Stimulated activated naive B cell treated with anti-CD40 and anti-IgM and Interleukin-4, amounts not matched to agents 10 μg/mL and 1 μg/mL and 100 μg/mL, for 72 hours (primary cell): Measurements from ENCODE around the gene PLCB4.

ENCODE experiments used
- ATAC-seq, 2 donors: fragments of 150-1000 bp; cut with Tn5 transposase; replicated peaks; 2 replicates each; pipeline ENCODE4 v1.10.0; 2021; ENCODE audit warnings: moderate library complexity in 1 of 2
- DNase-seq: peaks from one replicate; pipeline ENCODE4 v3.0.0; 2021
- H3K27ac Mint-ChIP-seq: one replicate; pipeline ENCODE4 v1.8.0; 2022; ENCODE audit warnings: mild to moderate bottlenecking, mixed read lengths
- H3K27me3 Mint-ChIP-seq, 2 donors: one replicate each; pipeline ENCODE4 v1.8.0; 2022; ENCODE audit warnings: mixed read lengths in 2 of 2
- H3K36me3 Mint-ChIP-seq, 2 donors: one replicate each; pipeline ENCODE4 v1.8.0; 2022; ENCODE audit warnings: mixed read lengths in 2 of 2, mild to moderate bottlenecking in 1 of 2
- H3K4me1 Mint-ChIP-seq, 2 donors: one replicate each; pipeline ENCODE4 v1.8.0; 2022; ENCODE audit warnings: mixed read lengths in 2 of 2, mild to moderate bottlenecking in 1 of 2
- H3K4me3 Mint-ChIP-seq, 2 donors: one replicate each; pipeline ENCODE4 v1.8.0; 2022; ENCODE audit warnings: mild to moderate bottlenecking in 2 of 2, mixed read lengths in 2 of 2, moderate library complexity in 1 of 2
- H3K9me3 Mint-ChIP-seq, 2 donors: one replicate each; pipeline ENCODE4 v1.8.0; 2022; ENCODE audit warnings: mixed read lengths in 2 of 2, mild to moderate bottlenecking in 1 of 2

Gene PLCB4

GRCh38 chr20:9262653-9263194, 193.8 kb downstream of the PLCB4 start:
- ATAC-seq, result no peak
- Mint-ChIP-seq H3K27ac (no peak overlapping the region), H3K4me1 (no peaks in the 10 kb centered on the region)

GRCh38 chr20:9269280-9269971, 200.5 kb downstream of the PLCB4 start:
- Mint-ChIP-seq H3K36me3 (no peaks in the 10 kb centered on the region), H3K27me3 (no peaks in the 10 kb centered on the region), H3K4me3 (no peak overlapping the region), H3K4me1 (no peaks in the 10 kb centered on the region), H3K9me3 (no peaks in the 10 kb centered on the region), H3K27ac (no peak overlapping the region)
- no peak for DNase-seq
- no peak for ATAC-seq

More at GRCh38 chr20:9262653-9263194, 193.8 kb downstream of the PLCB4 start:
- no peaks in the 10 kb centered on the region for H3K9me3 Mint-ChIP-seq
- no peak for DNase-seq
- no peaks in the 10 kb centered on the region for H3K27me3 Mint-ChIP-seq
- H3K36me3 Mint-ChIP-seq, result no peaks in the 10 kb centered on the region
- no peak overlapping the region for H3K4me3 Mint-ChIP-seq

GRCh38 chr20:9270831-9271230, 201.9 kb downstream of the PLCB4 start:
- DNase-seq, result no peak
- Mint-ChIP-seq H3K36me3 (no peaks in the 10 kb centered on the region), H3K4me1 (no peaks in the 10 kb centered on the region), H3K4me3 (no peak overlapping the region), H3K27ac (no peak overlapping the region), H3K9me3 (no peaks in the 10 kb centered on the region), H3K27me3 (no peaks in the 10 kb centered on the region)
- ATAC-seq, result no peak

- no peaks in the 10 kb centered on the region for H3K4me1 Mint-ChIP-seq
- no peak overlapping the region for H3K27ac Mint-ChIP-seq
- ATAC-seq (no peak), DNase-seq (no peak)
- no peaks in the 10 kb centered on the region for H3K36me3 Mint-ChIP-seq
- no peak overlapping the region for H3K4me3 Mint-ChIP-seq
- H3K9me3 Mint-ChIP-seq, result no peaks in the 10 kb centered on the region
- H3K27me3 Mint-ChIP-seq, result no peaks in the 10 kb centered on the region
Observed at GRCh38 chr20:9276966-9277468, 208.1 kb downstream of the PLCB4 start.

GRCh38 chr20:9279918-9280401, 211.1 kb downstream of the PLCB4 start:
- DNase-seq (no peak), ATAC-seq (no peak)
- Mint-ChIP-seq H3K27ac (no peak overlapping the region), H3K4me1 (no peaks in the 10 kb centered on the region), H3K36me3 (no peaks in the 10 kb centered on the region), H3K9me3 (peaks cover 0 to 3% of the 10 kb centered on the region in 2 donors), H3K27me3 (no peaks in the 10 kb centered on the region), H3K4me3 (no peak overlapping the region)

GRCh38 chr20:9280666-9281065, 211.8 kb downstream of the PLCB4 start:
- peaks cover 0 to 3% of the 10 kb centered on the region in 2 donors for H3K9me3 Mint-ChIP-seq
- H3K4me3 Mint-ChIP-seq, result no peak overlapping the region

GRCh38 chr20:9281803-9282202, 212.9 kb downstream of the PLCB4 start:
- H3K9me3 Mint-ChIP-seq, result peaks cover 0 to 3% of the 10 kb centered on the region in 2 donors
- no peak for ATAC-seq

More at GRCh38 chr20:9280666-9281065, 211.8 kb downstream of the PLCB4 start:
- ATAC-seq (no peak), DNase-seq (no peak)
- Mint-ChIP-seq H3K27me3 (no peaks in the 10 kb centered on the region), H3K27ac (no peak overlapping the region), H3K36me3 (no peaks in the 10 kb centered on the region), H3K4me1 (no peaks in the 10 kb centered on the region)

GRCh38 chr20:9285617-9286016, 216.7 kb downstream of the PLCB4 start:
- ATAC-seq (no peak), DNase-seq (no peak)
- Mint-ChIP-seq H3K27ac (no peak overlapping the region), H3K4me1 (no peaks in the 10 kb centered on the region), H3K4me3 (no peak overlapping the region), H3K9me3 (peaks cover 0 to 3% of the 10 kb centered on the region in 2 donors), H3K36me3 (no peaks in the 10 kb centered on the region), H3K27me3 (no peaks in the 10 kb centered on the region)

More at GRCh38 chr20:9281803-9282202, 212.9 kb downstream of the PLCB4 start:
- H3K36me3 Mint-ChIP-seq, result no peaks in the 10 kb centered on the region
- H3K27me3 Mint-ChIP-seq, result no peaks in the 10 kb centered on the region
- H3K4me3 Mint-ChIP-seq, result no peak overlapping the region
- H3K4me1 Mint-ChIP-seq, result no peaks in the 10 kb centered on the region
- no peak overlapping the region for H3K27ac Mint-ChIP-seq
- DNase-seq, result no peak

GRCh38 chr20:9286501-9287461, 217.9 kb downstream of the PLCB4 start:
- peaks cover 0 to 3% of the 10 kb centered on the region in 2 donors for H3K9me3 Mint-ChIP-seq
- ATAC-seq, result no peak

GRCh38 chr20:9287826-9288225, 218.9 kb downstream of the PLCB4 start:
- Mint-ChIP-seq H3K36me3 (no peaks in the 10 kb centered on the region), H3K27me3 (no peaks in the 10 kb centered on the region), H3K9me3 (peaks cover 1 to 3% of the 10 kb centered on the region in 2 donors), H3K4me3 (no peak overlapping the region), H3K27ac (no peak overlapping the region), H3K4me1 (no peaks in the 10 kb centered on the region)
- no peak for DNase-seq
- no peak for ATAC-seq

More at GRCh38 chr20:9286501-9287461, 217.9 kb downstream of the PLCB4 start:
- no peaks in the 10 kb centered on the region for H3K4me1 Mint-ChIP-seq
- no peak overlapping the region for H3K27ac Mint-ChIP-seq
- DNase-seq, result no peak
- no peak overlapping the region for H3K4me3 Mint-ChIP-seq
- H3K36me3 Mint-ChIP-seq, result no peaks in the 10 kb centered on the region
- no peaks in the 10 kb centered on the region for H3K27me3 Mint-ChIP-seq

GRCh38 chr20:9290331-9290730, 221.4 kb downstream of the PLCB4 start:
- peaks cover 3 to 4% of the 10 kb centered on the region in 2 donors for H3K9me3 Mint-ChIP-seq
- no peaks in the 10 kb centered on the region for H3K4me1 Mint-ChIP-seq
- H3K27ac Mint-ChIP-seq, result no peak overlapping the region

GRCh38 chr20:9293145-9293544, 224.3 kb downstream of the PLCB4 start:
- H3K27ac Mint-ChIP-seq, result no peak overlapping the region
- no peak overlapping the region for H3K4me3 Mint-ChIP-seq
- H3K4me1 Mint-ChIP-seq, result no peaks in the 10 kb centered on the region
- no peak for ATAC-seq
- no peak for DNase-seq
- H3K9me3 Mint-ChIP-seq, result peaks cover 3 to 4% of the 10 kb centered on the region in 2 donors
- H3K36me3 Mint-ChIP-seq, result no peaks in the 10 kb centered on the region
- H3K27me3 Mint-ChIP-seq, result no peaks in the 10 kb centered on the region

More at GRCh38 chr20:9290331-9290730, 221.4 kb downstream of the PLCB4 start:
- DNase-seq (no peak), ATAC-seq (no peak)
- Mint-ChIP-seq H3K36me3 (no peaks in the 10 kb centered on the region), H3K4me3 (no peak overlapping the region), H3K27me3 (no peaks in the 10 kb centered on the region)

GRCh38 chr20:9294041-9294440, 225.2 kb downstream of the PLCB4 start:
- no peak for DNase-seq
- Mint-ChIP-seq H3K9me3 (peaks cover 3 to 4% of the 10 kb centered on the region in 2 donors), H3K36me3 (no peaks in the 10 kb centered on the region), H3K4me3 (no peak overlapping the region), H3K27ac (no peak overlapping the region), H3K4me1 (no peaks in the 10 kb centered on the region), H3K27me3 (no peaks in the 10 kb centered on the region)
- ATAC-seq, result peak in 1 of 2 donors; percentile 42

GRCh38 chr20:9298906-9299305, 230.0 kb downstream of the PLCB4 start:
- H3K9me3 Mint-ChIP-seq, result peaks cover 2 to 3% of the 10 kb centered on the region in 2 donors
- ATAC-seq, result no peak
- DNase-seq, result no peak
- no peaks in the 10 kb centered on the region for H3K4me1 Mint-ChIP-seq
- H3K27me3 Mint-ChIP-seq, result no peaks in the 10 kb centered on the region
- H3K4me3 Mint-ChIP-seq, result no peak overlapping the region
- H3K27ac Mint-ChIP-seq, result no peak overlapping the region
- no peaks in the 10 kb centered on the region for H3K36me3 Mint-ChIP-seq
